Stimulated activated CD4-positive, alpha-beta T cell treated with anti-CD3 and anti-CD28 coated beads, Interleukin-4, amount 100 ng/mL, for 48 hours (primary cell): Measurements from ENCODE around the gene VPS33A.

ENCODE experiments used
- DNase-seq, 2 donors: peaks; one replicate each; pipeline ENCODE4 v3.0.0-alpha.2; 2020; ENCODE audit warnings: low read depth in 2 of 2

The VPS33A gene

GRCh38 chr12:122182887-122183587, 83.3 kb downstream of the VPS33A start, which contains the start of gene LRRC43:
TSS of gene LRRC43 (plus strand) at chr12:122183123. CDS start at chr12:122183145, 22 bp downstream.
- DNase-seq = no peak
